ENCODE measurements around the gene TRIM9.

- TF ChIP-seq CTCF (IDR thresholded peaks at IDR 0.05): no peak
- no peak for TF ChIP-seq POLR2A (IDR thresholded peaks at IDR 0.05)
Observed at GRCh38 chr14:51081712-51082111, 13.2 kb downstream of the TRIM9 start.

Measured in thyroid gland (tissue), 4 donors.